Small intestine (tissue), 7 donors: ENCODE data around the gene MPP3. TPM values are rescaled to one million over a fixed set of nuclear protein-coding genes. Genes with fewer than 3 reads are reported as not detected.

Experiments used
- DNase-seq, 2 donors: peaks; one replicate each; pipeline versions ENCODE4 v3.0.0 to v3.0.0-alpha.2; 2013
- FAIRE-seq: peaks from 2 replicates; lab custom pipeline; 2012; peaks lifted over from hg19 to GRCh38; lab: Jason Lieb, UNC
- H3K27ac ChIP-seq, 3 donors: one replicate each; pipeline ENCODE4 v1.5.1; 2013; ENCODE audit warnings: low read length in 2 of 3, mild to moderate bottlenecking in 2 of 3, control low read depth in 1 of 3, inconsistent platforms in 1 of 3, low read depth in 1 of 3, moderate library complexity in 1 of 3
- H3K27me3 ChIP-seq, 3 donors: one replicate each; pipeline ENCODE4 v1.6.1; 2013; ENCODE audit warnings: low read length in 3 of 3, inconsistent platforms in 1 of 3; ENCODE audit not compliant: control insufficient read depth in 3 of 3, insufficient read depth in 3 of 3
- H3K36me3 ChIP-seq, 3 donors: one replicate each; pipeline ENCODE4 v1.6.1; 2013; ENCODE audit warnings: low read length in 3 of 3, inconsistent platforms in 1 of 3, low read depth in 1 of 3, mild to moderate bottlenecking in 1 of 3, moderate library complexity in 1 of 3; ENCODE audit not compliant: control insufficient read depth in 3 of 3, insufficient read depth in 2 of 3
- H3K4me1 ChIP-seq, 3 donors: one replicate each; pipeline ENCODE4 v1.6.1; 2013; ENCODE audit warnings: low read length in 2 of 3, inconsistent platforms in 1 of 3, low read depth in 1 of 3, mild to moderate bottlenecking in 1 of 3, moderate library complexity in 1 of 3; ENCODE audit not compliant: control insufficient read depth in 3 of 3, insufficient read depth in 2 of 3
- H3K4me3 ChIP-seq, 3 donors: one replicate each; pipeline ENCODE4 v1.5.1; 2013; ENCODE audit warnings: low read length in 3 of 3, control low read depth in 1 of 3, inconsistent platforms in 1 of 3, low read depth in 1 of 3, mild to moderate bottlenecking in 1 of 3, moderate library complexity in 1 of 3
- H3K9me3 ChIP-seq, 2 donors: one replicate each; pipeline ENCODE4 v1.6.1; 2013; ENCODE audit warnings: low read depth in 1 of 2, low read length in 1 of 2; ENCODE audit not compliant: control insufficient read depth in 2 of 2, insufficient read depth in 1 of 2
- WGBS, 3 donors: extraction: QIAGEN DNeasy Blood & Tissue Kit; methylation state at CpG; one replicate each; pipeline ENCODE4 v1.1.7; 2013; 5-methylcytosine and 5-hydroxymethylcytosine counted together
- polyA plus RNA-seq, 4 donors: library from polyadenylated mRNA; stranded (reverse) in 3 of 4; unstranded in 1 of 4; fragments of 200-250 nt in 3 of 4; fragments of 120-200 nt in 1 of 4; gene quantifications; one replicate each; pipeline versions ENCODE4 v1.2.1 to v1.2.3, GENCODE V29; 2013
- donor health status: healthy with polysubstance abuse.
- donor health status: control.
- donor health status: control.
- donor health status: Bipolar disorder and iron deficiency.
- donor health status: healthy.

Gene MPP3
- polyA plus RNA-seq, 4 donors = 1.2 to 5.4 (median 2.6) TPM

DNA sequence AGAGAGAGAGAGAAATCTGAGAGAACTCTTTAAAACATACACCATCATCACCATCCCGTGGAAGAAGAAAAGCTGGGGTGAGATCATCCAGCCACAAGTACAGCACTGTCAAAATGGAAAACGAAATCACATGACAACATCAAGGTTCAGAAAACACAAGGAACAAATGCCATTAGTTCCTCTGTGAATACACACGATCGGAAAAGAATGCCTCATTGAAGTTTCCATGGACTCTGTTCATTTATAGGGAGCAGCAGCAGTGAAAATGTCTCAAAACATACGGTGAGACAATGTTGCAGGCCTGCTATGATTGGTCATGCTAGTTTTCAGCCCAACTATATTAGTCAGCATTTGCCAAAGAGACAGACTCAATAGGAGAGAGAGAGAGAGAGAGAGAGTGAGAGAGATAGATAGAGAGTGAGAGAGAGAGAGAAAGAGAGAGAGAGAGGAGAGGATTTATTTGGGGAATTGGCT, 48.3 kb downstream of the MPP3 start:
- WGBS, 3 donors = 49 to 62% (median 55%) methylated on average over 5 of the region's 5 CpGs
- Histone ChIP-seq H3K4me3 (no peak overlapping the region), H3K27ac (no peak overlapping the region), H3K27me3 (peaks cover 0 to 22% (median 4%) of the 10 kb centered on the region in 3 donors), H3K9me3 (no peaks in the 10 kb centered on the region), H3K4me1 (peaks cover 2 to 6% (median 3%) of the 10 kb centered on the region in 3 donors), H3K36me3 (no peaks in the 10 kb centered on the region)
- DNase-seq (no peak), FAIRE-seq (no peak)

DNA sequence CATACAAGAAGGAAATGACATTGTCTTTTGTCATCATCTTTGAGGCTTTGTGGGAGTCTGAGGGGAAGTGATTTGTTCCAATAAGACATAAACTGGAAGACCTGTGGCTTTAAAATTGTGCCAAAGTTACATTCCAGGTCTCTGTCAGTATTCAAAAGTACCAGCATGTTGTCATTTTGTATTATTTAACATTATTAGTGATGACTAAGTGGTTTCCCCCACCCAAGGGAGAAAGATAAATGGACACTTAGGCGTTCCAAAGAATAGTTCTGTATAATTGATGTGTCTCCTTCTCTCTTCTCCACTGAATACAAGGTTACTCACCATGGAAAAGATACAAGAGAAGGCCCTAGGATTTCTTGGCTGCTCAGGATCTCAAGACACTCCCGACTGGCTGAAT, 48.9 kb downstream of the MPP3 start:
- no peak for FAIRE-seq
- no peak for DNase-seq
- Histone ChIP-seq H3K36me3 (no peaks in the 10 kb centered on the region), H3K27me3 (peaks cover 0 to 26% (median 4%) of the 10 kb centered on the region in 3 donors), H3K4me3 (no peak overlapping the region), H3K27ac (no peak overlapping the region), H3K9me3 (no peaks in the 10 kb centered on the region), H3K4me1 (peaks cover 3 to 12% (median 4%) of the 10 kb centered on the region in 3 donors)
- 75 to 79% (median 77%) methylated on average over 2 of the region's 2 CpGs for WGBS, 3 donors

DNA sequence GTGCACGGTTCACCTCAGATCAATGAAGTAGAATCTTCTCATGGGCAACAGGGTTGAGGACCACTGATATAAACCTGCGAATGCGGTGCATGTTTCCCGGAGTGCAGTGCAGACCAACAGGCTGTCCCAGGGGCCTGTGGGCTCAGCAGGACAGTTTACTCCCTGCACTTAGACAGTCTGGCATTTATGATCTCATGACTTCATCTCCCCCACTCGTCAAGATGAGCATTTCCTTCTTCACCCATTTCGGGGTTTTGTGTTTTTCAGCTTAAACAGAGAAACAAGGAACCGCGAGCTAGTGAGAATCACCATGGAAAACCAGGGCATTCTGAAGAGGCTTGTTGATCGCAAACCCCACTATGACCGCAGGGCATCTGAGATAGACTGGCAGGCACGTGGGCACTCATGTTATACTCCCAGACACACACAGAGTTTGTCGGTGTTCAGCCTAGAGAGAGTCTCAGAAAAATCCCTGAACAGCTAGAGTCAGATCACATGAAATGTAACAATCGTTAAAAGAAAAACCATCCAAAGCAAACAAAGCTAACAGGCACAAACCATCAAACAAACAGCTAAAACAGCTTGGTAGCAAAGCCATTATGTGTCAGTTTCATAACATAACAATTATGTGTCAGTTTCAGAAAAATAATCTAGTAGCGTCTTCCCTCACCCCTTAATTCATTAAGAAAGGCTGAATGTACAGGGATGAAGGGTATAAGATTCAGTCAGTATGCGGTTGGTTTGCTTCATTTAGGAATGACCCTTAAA, 49.8 kb downstream of the MPP3 start:
- no peak for DNase-seq
- 81 to 84% (median 83%) methylated on average over 15 of the region's 15 CpGs for WGBS, 3 donors
- Histone ChIP-seq H3K4me1 (peaks cover 3 to 13% (median 4%) of the 10 kb centered on the region in 3 donors), H3K4me3 (no peak overlapping the region), H3K36me3 (no peaks in the 10 kb centered on the region), H3K9me3 (no peaks in the 10 kb centered on the region), H3K27ac (no peak overlapping the region), H3K27me3 (peaks cover 0 to 26% (median 4%) of the 10 kb centered on the region in 3 donors)
- FAIRE-seq = no peak

DNA sequence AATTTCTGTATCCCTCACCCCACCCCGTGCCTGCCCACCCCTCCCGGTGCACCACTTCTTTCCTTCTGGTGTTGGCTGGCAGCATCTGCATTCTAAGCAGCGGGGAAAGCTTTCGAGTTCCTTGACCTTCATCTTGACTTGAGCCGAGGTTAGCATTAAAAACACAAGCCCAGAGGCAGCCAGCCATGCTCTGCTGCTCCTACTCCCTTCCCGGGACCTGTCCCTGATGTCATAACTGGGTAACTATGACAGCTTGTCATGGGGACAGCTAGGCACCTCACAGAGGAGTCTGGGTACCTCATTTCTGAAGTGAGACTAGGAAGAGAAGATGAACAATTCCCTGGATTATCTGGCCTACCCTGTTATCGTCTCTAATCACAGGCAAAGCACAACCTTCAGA, 52.8 kb downstream of the MPP3 start, which contains the start of gene CFAP97D1:
Gene CFAP97D1, plus strand, starts transcription at position 301 of the 400 bp plus-strand sequence. Its CDS starts 28 bp downstream, at position 329.
- FAIRE-seq (no peak), DNase-seq (no peak)
- WGBS, 3 donors = 44 to 56% (median 46%) methylated on average over 7 of the region's 7 CpGs
- peaks cover 3 to 15% (median 4%) of the 10 kb centered on the region in 3 donors for H3K4me1 ChIP-seq
- peaks cover 0 to 22% (median 2%) of the 10 kb centered on the region in 3 donors for H3K36me3 ChIP-seq
- H3K27ac ChIP-seq = peak within 1 kb of the TSS in 2 of 3 donors; percentile 81 to 83
- no peaks in the 10 kb centered on the region for H3K9me3 ChIP-seq
- peak within 1 kb of the TSS; percentile 29 to 92 (median 84) for H3K4me3 ChIP-seq
- peaks cover 0 to 26% (median 4%) of the 10 kb centered on the region in 3 donors for H3K27me3 ChIP-seq

DNA sequence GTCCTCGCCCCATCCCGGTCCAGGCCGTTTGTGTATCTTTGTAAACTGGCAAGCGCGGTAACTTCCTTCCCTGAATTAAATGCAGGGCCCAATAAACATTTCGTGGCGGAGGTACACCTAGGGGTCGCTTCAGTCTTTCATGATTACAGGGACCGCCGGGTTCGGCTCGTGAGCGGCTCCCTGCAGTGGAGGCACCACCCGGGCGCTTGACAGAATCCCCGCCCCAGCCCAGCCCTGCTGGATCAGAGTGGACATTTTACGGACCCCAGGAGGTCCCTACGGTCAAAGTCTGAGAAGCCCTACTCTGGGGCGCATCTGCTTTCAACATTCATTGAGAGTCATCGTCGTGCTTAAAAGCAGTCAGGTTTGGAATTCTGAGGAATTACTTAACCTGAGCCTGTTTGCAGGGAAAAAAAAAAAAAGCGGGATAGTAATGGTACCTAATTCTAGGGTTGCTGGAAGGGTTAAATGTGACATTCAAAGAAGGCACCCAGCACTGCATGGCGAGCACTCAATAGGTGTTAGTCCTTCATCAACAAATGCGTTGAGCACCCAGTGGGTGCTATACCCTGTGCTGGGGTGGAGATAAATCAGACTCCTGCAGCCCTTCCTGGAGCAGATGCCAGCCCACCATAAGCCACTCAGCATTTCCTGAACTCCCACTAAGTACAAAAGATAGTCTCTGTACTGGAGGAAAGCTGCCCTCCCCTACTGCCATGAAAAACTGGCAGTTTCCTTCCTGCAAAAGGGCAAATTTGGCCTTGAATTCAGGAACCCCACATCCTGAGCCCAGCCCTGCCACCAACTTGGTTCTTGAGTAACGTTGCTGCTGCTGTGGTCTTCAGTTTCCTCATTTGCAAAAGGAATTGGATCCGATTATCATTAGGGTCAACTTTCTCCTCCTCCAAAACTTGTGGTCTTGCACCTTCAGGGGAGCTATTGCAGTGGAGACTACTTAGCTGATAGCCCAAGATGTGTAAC, 53.5 kb downstream of the MPP3 start:
- H3K9me3 ChIP-seq = no peaks in the 10 kb centered on the region
- peak overlapping the region; percentile 29 to 92 (median 84) for H3K4me3 ChIP-seq
- peaks cover 0 to 29% (median 2%) of the 10 kb centered on the region in 3 donors for H3K36me3 ChIP-seq
- FAIRE-seq = no peak
- H3K4me1 ChIP-seq = peaks cover 3 to 15% (median 4%) of the 10 kb centered on the region in 3 donors
- WGBS, 3 donors = 6 to 9% (median 8%) methylated on average over 22 to 26 of the region's 26 CpGs
- no peak for DNase-seq
- peaks cover 0 to 26% (median 4%) of the 10 kb centered on the region in 3 donors for H3K27me3 ChIP-seq
- H3K27ac ChIP-seq = peak overlapping the region; percentile 16 to 83 (median 81)

DNA sequence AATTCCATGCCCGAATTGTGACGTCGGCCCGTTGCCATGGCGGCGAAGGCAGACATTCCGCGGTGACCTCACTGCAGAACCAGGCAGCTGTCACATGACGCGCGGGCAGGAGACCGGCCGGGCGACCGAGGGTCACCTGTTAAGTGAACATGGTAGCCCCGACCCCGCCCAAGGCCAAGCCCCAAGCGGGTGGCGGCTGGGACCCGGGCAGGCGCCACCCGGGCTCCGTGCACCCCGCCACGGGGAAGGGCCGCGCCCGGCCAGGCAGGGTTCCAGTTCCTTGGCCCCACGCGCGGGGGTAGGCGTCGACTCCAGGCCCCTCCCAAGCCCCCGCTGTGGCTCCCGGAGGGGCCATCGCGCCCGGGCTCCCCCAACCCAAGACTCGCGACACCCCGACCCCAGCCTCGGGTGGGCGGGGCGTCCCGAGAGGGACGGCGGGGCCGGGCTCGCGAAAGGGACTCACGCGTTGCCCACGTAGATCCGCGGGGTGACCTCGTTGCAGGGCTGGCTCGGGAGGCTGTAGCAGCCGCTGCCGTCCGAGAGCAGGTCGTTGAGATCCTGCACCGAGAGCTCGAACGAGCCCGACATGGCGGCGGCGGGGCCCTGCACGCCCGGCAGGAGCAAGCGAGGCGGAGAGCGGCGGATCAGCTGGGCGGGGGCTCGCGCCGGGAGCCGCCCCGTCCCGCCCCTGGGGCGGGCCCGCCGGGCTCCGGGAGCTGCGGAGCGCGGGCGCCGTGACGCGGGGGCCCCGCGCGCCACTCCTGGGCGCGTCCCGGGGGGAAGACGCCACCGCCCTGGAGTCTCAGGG, 54.4 kb downstream of the MPP3 start, which contains the start of gene DUSP3:
Gene DUSP3, minus strand, starts transcription at position 641 of the 808 bp plus-strand sequence. Its CDS starts 53 bp downstream, at position 588.
- Histone ChIP-seq H3K4me3 (peak within 1 kb of the TSS; percentile 84 to 92 (median 87)), H3K36me3 (peaks cover 0 to 38% (median 2%) of the 10 kb centered on the region in 3 donors), H3K27me3 (peaks cover 0 to 22% (median 4%) of the 10 kb centered on the region in 3 donors), H3K4me1 (peaks cover 3 to 15% (median 4%) of the 10 kb centered on the region in 3 donors), H3K9me3 (no peaks in the 10 kb centered on the region), H3K27ac (peak within 1 kb of the TSS; percentile 96 to 98 (median 98))
- 0 to 1% (median 0%) methylated on average over 70 to 100 of the region's 100 CpGs for WGBS, 3 donors
- DNase-seq (peak; percentile 93 to 97), FAIRE-seq (no peak)

DNA sequence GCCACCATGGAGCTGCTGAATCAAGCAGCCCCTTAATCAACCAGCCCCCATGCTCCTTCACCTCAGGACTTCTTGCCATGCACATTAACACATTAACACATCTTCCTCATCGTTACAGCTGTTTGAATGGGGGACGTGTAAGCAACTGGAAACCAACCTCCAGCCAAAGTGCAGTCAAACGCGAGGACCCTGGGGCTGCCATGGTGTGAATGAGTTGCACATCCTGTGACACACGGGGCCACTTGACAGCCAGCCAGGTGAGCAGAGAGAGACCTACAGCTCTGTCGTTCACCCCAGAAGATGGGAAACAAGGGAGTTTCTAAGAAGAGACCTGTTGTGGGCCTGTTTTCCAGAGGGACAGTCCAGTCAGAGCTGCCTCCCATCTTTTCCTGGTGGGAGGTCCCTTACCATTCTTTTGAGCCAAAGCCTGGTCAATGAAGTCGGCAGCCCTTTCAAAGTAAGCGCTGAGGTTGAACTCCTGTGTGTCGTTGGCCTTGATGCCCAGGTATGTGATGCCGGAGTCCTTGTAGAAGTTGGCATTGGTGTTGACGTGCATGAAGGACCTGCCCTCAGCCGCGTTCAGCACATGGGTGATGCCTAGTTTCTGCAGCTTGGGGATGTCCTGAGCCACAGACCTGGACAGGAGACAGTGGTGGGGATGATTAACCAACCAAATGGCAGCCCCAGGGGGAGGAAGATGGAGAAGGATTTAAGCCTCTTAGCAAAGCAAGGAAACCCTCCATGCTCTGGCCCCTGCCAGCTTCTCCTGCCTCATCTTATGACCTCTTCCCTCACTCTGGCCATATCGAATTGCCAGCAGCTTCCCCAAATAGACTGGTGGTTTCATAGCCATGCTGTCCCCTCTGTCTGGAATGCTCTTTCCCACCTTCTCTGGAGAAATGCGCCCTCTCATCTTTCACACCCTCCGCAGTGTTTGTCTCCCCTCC, 58.4 kb downstream of the MPP3 start:
- Histone ChIP-seq H3K4me3 (no peak overlapping the region), H3K27ac (no peak overlapping the region), H3K36me3 (peaks cover 6 to 74% (median 11%) of the 10 kb centered on the region in 3 donors), H3K27me3 (peaks cover 0 to 3% (median 0%) of the 10 kb centered on the region in 3 donors), H3K4me1 (peaks cover 0 to 8% (median 2%) of the 10 kb centered on the region in 3 donors), H3K9me3 (no peaks in the 10 kb centered on the region)
- FAIRE-seq = no peak
- WGBS, 3 donors = 93 to 94% (median 94%) methylated on average over 16 of the region's 16 CpGs
- no peak for DNase-seq
